Dedifferentiated amniotic fluid mesenchymal stem cell (primary cell): Measurements from ENCODE around the gene PDCD2L.

Experiments
- DNase-seq: peaks from one replicate; pipeline ENCODE4 v3.0.0-alpha.2; 2016; ENCODE audit errors: extremely low spot score

Gene PDCD2L

DNA sequence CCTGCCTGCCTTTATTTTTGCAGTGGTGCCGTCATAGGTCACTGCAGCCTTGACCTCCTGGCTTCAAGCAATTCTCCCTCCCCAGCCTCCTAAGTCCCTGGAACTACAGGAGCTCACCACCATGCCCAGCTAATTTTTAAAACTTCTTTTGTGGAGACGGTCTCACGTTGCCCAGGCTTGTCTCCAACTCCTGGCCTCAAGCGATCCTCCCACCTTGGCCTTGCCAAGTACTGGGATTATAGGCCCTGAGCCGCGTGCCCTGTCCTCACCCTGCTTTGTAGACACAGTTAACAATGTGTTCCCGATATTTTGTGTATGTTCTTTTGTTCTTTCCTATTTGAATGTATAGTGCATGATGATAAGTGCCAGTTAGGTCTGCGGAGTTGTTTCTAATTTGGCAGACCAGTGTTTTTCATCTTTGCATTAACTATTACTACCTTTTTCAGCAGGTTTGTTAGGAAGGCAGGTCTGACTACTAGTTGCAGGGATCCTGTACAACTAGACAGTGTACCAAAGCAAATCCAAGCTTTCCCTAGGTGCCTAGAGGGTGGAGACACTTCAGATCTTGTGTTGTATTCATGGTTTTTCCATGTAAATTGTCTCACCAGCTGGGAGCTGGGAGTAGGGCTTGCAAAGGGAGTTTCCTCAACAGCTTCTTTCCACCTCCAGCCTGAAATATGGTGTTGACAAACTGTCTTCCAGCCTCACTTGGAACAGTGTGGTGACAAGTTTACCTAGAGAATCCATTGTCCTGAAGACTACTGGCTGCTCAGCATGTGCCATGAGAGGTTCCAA lies 67.9 kb downstream of the PDCD2L start:
- DNase-seq, result no peak

GRCh38 chr19:34474233-34474989 lies 70.2 kb downstream of the PDCD2L start:
- DNase-seq, result no peak

DNA sequence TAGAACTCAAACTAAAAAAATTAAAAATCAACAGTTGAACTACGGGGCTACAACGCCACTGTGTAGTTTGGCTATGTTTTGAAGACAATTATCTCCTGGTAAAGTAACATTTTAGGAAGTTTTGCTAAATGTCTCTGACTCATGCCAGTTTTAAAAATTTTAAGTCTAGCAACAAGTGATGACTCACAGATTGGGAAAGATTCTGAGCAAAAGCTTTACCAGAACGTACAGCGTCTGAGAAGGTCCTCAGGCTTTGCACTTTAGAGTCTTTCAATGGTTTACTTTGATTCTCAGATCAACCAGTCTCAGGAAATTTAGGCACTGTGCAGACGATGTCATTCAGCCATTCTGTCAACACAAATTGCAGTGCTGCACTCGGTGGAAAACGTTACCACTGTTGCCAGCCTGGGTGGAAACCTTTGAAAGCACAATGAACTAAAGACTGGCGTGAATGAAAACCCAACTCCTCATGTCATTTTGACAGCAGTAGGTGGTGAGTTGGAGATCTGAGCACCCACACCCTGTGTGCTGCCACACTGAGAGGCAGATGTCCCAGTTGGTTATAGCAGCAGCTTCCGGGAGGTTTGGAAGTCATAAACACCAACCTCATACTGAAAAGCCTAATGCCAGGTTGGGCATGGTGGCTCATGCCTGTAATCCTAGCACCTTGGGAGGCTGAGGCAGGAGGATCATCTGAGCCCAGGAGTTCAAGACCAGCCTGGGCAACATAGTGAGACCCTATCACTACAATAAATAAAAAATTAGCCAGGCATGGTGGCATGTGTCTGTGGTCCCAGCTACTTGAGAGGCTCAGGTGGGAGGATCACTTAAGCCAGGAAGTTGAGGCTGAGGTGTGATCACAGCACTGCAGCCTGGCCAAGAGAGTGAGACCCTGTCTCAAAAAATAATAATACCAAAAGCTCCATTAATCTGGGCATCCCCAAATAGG lies 71.1 kb downstream of the PDCD2L start:
- DNase-seq, result peak; percentile 93
